ENCODE measurements around the gene SPSB1.
A peak's percentile ranks its signal among the peaks of the same experiment; 100 is the strongest.

Gene SPSB1

DNA sequence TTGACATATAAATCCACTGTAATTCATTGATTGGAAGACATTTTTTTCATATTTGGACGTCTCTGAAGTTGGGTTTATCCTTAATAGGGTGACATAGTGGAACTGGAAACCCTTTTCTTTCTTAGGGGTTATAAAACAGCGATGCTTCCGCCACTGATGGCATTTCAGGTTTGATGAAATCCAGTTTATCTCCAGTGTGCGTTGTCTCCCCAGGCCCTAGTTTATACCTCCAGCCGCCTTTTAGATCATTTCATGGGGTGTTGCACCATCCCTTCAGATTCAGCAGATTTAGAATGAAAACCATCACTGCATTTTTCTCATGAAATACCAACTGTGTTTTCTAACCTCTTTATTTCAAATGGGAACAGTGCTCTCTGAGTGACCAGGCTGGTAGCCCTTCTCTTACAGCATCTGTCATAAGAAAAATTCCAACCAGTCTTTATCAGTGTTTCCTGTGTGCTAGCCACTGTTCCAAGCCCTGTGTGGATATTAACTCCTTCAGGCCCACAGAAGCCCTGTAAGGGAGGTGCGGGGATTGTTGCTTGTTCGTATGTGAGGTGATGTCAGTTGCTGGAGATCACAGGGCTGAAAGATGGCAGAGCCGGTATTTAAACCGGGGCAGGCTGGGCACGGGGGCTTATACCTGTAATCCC is 39.1 kb upstream of the SPSB1 start:
- no peak for ATAC-seq
- TF ChIP-seq CREB5 (CRISPR knock-in tag; IDR thresholded peaks at IDR 0.05; ENCODE audit: low read depth) (0 out of 2 replicates have a peak, but pooled peaks have one; percentile 15), ZNF70 (CRISPR knock-in tag; IDR thresholded peaks at IDR 0.05) (no peak)

DNA sequence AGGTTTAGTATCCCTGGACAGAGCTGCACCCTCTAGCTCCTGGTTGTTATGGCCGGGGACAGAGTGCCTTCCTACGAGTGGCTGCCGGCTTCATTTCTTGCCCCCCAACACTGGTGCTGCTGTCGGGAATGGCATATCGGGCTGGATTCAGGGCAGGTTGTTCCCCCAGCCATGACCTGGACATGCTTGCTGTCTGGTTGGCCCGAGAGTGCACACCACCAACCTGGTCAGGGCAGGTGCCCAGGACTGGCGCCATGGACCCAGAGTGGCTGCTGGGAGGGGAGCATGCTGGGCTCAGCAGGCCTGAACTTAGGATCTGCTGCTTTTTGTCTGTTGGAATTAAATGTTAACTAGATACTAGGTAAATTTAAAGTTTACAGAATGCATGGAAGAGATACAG is 36.4 kb upstream of the SPSB1 start:
- TF ChIP-seq TOX (CRISPR knock-in tag; IDR thresholded peaks at IDR 0.05; ENCODE audit: borderline replicate concordance) (no peak), OSR1 (CRISPR knock-in tag; IDR thresholded peaks at IDR 0.05) (no peak), ISL1 (CRISPR knock-in tag; IDR thresholded peaks at IDR 0.05) (no peak), SNAI2 (CRISPR knock-in tag; IDR thresholded peaks at IDR 0.05) (no peak), TCF4 (CRISPR knock-in tag; IDR thresholded peaks at IDR 0.05; ENCODE audit: borderline replicate concordance) (no peak), BACH2 (CRISPR knock-in tag; IDR thresholded peaks at IDR 0.05; ENCODE audit: borderline replicate concordance) (no peak), POU6F1 (CRISPR knock-in tag; IDR thresholded peaks at IDR 0.05; ENCODE audit: borderline replicate concordance, low read depth) (no peak), ZFP3 (CRISPR knock-in tag; IDR thresholded peaks at IDR 0.05) (no peak), ZC3H10 (CRISPR knock-in tag; IDR thresholded peaks at IDR 0.05) (no peak), ZFP30 (CRISPR knock-in tag; IDR thresholded peaks at IDR 0.05) (no peak)
- TF ChIP-seq, protein P1, sequence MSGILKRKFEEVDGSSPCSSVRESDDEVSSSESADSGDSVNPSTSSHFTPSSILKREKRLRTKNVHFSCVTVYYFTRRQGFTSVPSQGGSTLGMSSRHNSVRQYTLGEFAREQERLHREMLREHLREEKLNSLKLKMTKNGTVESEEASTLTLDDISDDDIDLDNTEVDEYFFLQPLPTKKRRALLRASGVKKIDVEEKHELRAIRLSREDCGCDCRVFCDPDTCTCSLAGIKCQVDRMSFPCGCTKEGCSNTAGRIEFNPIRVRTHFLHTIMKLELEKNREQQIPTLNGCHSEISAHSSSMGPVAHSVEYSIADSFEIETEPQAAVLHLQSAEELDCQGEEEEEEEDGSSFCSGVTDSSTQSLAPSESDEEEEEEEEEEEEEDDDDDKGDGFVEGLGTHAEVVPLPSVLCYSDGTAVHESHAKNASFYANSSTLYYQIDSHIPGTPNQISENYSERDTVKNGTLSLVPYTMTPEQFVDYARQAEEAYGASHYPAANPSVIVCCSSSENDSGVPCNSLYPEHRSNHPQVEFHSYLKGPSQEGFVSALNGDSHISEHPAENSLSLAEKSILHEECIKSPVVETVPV (CRISPR knock-in tag; IDR thresholded peaks at IDR 0.05) = no peak
- no peak for ATAC-seq

DNA sequence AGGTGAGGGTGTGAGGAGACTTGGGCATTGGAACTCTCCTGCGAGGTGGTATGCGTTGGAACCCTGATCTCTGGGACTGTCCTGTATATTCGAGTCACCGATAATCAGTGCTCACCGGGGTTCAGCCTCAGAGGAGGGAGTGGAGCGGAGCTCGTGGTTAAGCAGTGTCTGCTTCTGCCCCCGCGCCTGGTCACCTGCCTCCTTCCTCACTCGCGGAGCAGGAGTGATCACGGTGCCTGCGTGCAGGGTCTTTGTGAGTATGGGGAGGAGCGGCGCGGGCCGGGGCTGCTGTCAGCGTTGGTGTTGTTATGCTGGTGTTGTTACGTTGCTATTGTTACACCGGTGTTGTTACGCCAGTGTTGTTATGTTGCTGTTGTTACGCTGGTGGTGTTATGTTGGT is 34.8 kb upstream of the SPSB1 start:
- no peak for ATAC-seq
- TF ChIP-seq TSHZ2 (CRISPR knock-in tag; IDR thresholded peaks at IDR 0.05) (no peak), GLIS3 (CRISPR knock-in tag; IDR thresholded peaks at IDR 0.05) (no peak), ZNF70 (CRISPR knock-in tag; IDR thresholded peaks at IDR 0.05) (no peak), ESRRG (CRISPR knock-in tag; IDR thresholded peaks at IDR 0.05) (no peak), SNAI2 (CRISPR knock-in tag; IDR thresholded peaks at IDR 0.05) (no peak), TCF4 (CRISPR knock-in tag; IDR thresholded peaks at IDR 0.05; ENCODE audit: borderline replicate concordance) (no peak), ZFP3 (CRISPR knock-in tag; IDR thresholded peaks at IDR 0.05) (no peak), PPARA (CRISPR knock-in tag; IDR thresholded peaks at IDR 0.05; ENCODE audit: borderline replicate concordance) (no peak), ZNF8 (CRISPR knock-in tag; IDR thresholded peaks at IDR 0.05) (no peak), ISL1 (CRISPR knock-in tag; IDR thresholded peaks at IDR 0.05) (no peak), BACH2 (CRISPR knock-in tag; IDR thresholded peaks at IDR 0.05; ENCODE audit: borderline replicate concordance) (no peak), ZFP30 (CRISPR knock-in tag; IDR thresholded peaks at IDR 0.05) (no peak), ZC3H10 (CRISPR knock-in tag; IDR thresholded peaks at IDR 0.05) (no peak), RARB (CRISPR knock-in tag; IDR thresholded peaks at IDR 0.05) (no peak)
- TF ChIP-seq, protein P2, sequence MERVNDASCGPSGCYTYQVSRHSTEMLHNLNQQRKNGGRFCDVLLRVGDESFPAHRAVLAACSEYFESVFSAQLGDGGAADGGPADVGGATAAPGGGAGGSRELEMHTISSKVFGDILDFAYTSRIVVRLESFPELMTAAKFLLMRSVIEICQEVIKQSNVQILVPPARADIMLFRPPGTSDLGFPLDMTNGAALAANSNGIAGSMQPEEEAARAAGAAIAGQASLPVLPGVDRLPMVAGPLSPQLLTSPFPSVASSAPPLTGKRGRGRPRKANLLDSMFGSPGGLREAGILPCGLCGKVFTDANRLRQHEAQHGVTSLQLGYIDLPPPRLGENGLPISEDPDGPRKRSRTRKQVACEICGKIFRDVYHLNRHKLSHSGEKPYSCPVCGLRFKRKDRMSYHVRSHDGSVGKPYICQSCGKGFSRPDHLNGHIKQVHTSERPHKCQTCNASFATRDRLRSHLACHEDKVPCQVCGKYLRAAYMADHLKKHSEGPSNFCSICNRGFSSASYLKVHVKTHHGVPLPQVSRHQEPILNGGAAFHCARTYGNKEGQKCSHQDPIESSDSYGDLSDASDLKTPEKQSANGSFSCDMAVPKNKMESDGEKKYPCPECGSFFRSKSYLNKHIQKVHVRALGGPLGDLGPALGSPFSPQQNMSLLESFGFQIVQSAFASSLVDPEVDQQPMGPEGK (CRISPR knock-in tag; IDR thresholded peaks at IDR 0.05; ENCODE audit: borderline replicate concordance) = no peak
- TF ChIP-seq, protein P1 (CRISPR knock-in tag; IDR thresholded peaks at IDR 0.05) = no peak
